ENCODE data around the gene VAC14. TPM values are rescaled to one million over a fixed set of nuclear protein-coding genes. Genes with fewer than 3 reads are reported as not detected.
"Not testable (repeated sequence)": the region's sequence is repeated elsewhere in the genome, so short reads cannot be mapped to it uniquely, and the experiment has no call there.

The VAC14 gene
- total and polyA plus RNA-seq, 4 experiments from 2014 or later, result 30.0 to 41.8 (median 39.2) TPM

DNA sequence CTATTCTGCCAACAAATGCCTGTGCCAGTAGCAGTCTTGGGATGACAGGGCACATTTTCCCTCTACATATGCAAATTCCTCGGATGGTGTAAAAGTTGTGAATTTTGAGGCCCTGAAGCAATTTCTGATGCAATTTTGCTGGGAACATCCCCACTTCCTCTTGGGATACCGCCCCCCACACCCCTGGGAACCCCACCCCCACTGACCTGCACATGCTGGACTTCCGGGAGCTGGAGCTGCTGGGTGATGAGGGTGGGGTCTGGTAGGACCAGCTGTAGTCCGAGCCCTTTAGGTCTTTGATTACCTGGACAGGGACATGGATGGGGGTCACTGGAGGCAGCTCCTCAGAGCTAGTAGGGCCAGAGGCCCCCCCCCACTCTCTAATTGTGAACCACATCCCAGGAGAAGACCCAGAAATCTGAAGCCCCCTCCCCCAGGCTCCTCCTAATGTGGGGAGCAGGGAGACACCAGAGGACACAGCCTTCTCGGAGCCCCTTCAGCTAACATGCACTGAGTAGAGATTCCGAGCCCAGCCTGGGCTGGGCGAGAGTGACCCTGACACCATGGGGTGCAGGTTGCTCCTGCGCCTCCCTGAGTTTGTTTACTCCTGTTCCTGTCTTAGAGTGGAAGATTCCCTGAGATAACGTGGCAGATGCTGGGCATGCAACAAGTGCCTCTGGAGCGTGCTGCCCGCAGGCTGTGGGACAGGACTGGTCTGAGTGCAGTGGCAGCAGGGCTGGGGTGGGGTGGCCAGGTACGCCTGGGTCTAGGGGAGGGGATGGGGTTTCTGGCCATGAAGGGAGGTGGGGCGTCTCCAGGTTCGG, 124.1 kb downstream of the VAC14 start:
- ChIA-PET POLR2A (ENCODE audit: partially characterized antibody) (no interaction called here), CTCF (ENCODE audit: partially characterized antibody) (interaction anchor here (0.5 kb wide), 1 partner anchor 356 kb away, joined by 3 read pairs; no protein-coding TSS in a partner anchor)
- H3K27ac Mint-ChIP-seq, result no peak overlapping the region
- Histone ChIP-seq H3K36me3 (ENCODE audit: insufficient read depth, low read length) (no peaks in the 10 kb centered on the region), H3K4me3 (ENCODE audit: low read length in 2 of 2) (no peak overlapping the region), H3K27ac (ENCODE audit: low read depth, low read length) (no peak overlapping the region), H3K4me1 (ENCODE audit: insufficient read depth, low read length) (no peaks in the 10 kb centered on the region), H3K9me3 (ENCODE audit: control insufficient read depth in 1 of 2, low read length in 2 of 2) (no peaks in the 10 kb centered on the region), H3K27me3 (ENCODE audit: insufficient read depth, low read length) (no peaks in the 10 kb centered on the region)
- peaks cover 0 to 2% (median 0%) of the 10 kb centered on the region in 8 donors for H3K9me3 Mint-ChIP-seq
- H3K36me3 Mint-ChIP-seq, result no peaks in the 10 kb centered on the region
- peaks cover 0 to 1% (median 0%) of the 10 kb centered on the region in 4 donors for H3K4me1 Mint-ChIP-seq
- no peaks in the 10 kb centered on the region for H3K27me3 Mint-ChIP-seq
- H3K4me3 Mint-ChIP-seq, result no peak overlapping the region
- intact Hi-C loops (cut with micrococcal nuclease), result no loop called here
- no peak for DNase-seq

DNA sequence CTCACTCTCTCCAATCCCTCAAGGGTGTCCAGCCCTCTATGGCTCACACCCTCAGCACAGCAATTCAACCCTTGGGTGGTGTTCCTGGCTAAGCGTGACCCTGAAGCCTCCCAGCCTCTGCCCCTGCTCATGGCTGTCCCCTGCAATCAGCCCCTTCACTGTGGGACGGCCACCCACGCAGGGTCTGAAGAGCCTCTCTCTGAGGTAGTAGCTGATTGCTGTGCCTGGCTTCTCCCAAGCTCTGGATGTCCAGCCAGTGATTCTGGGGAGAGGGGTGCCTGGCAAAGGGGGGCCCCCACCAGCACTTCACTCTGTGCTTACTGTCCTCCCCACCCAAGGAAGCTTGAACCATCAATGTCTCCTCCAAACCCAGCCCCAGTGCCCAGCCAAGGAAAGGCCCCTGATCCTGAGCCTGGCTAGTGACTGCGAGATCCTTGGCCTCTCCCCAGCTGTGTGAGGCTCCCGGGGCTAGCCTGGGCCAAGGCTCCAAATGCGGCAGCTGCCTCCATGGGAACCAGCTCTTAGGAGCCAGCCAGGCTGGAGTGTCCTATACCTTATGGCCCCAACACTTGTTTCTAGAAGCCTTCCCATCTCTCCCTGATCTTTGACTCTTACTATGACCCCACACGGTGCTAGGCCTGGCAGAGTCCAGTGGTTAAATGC, 125.0 kb downstream of the VAC14 start:
- Histone ChIP-seq H3K4me3 (ENCODE audit: low read length in 2 of 2) (no peak overlapping the region), H3K9me3 (ENCODE audit: control insufficient read depth in 1 of 2, low read length in 2 of 2) (no peaks in the 10 kb centered on the region), H3K27ac (ENCODE audit: low read depth, low read length) (no peak overlapping the region), H3K27me3 (ENCODE audit: insufficient read depth, low read length) (no peaks in the 10 kb centered on the region), H3K36me3 (ENCODE audit: insufficient read depth, low read length) (no peaks in the 10 kb centered on the region), H3K4me1 (ENCODE audit: insufficient read depth, low read length) (no peaks in the 10 kb centered on the region)
- DNase-seq, result no peak
- POLR2A ChIA-PET (ENCODE audit: partially characterized antibody), result no interaction called here
- intact Hi-C loops (cut with micrococcal nuclease), result no loop called here
- H3K36me3 Mint-ChIP-seq, result no peaks in the 10 kb centered on the region
- peaks cover 0 to 2% (median 0%) of the 10 kb centered on the region in 8 donors for H3K9me3 Mint-ChIP-seq
- no peaks in the 10 kb centered on the region for H3K27me3 Mint-ChIP-seq
- no peak overlapping the region for H3K27ac Mint-ChIP-seq
- peaks cover 0 to 1% (median 0%) of the 10 kb centered on the region in 4 donors for H3K4me1 Mint-ChIP-seq
- CTCF ChIA-PET (ENCODE audit: partially characterized antibody), result interaction anchor here (0.5 kb wide), 1 partner anchor 356 kb away, joined by 3 read pairs; no protein-coding TSS in a partner anchor
- no peak overlapping the region for H3K4me3 Mint-ChIP-seq

DNA sequence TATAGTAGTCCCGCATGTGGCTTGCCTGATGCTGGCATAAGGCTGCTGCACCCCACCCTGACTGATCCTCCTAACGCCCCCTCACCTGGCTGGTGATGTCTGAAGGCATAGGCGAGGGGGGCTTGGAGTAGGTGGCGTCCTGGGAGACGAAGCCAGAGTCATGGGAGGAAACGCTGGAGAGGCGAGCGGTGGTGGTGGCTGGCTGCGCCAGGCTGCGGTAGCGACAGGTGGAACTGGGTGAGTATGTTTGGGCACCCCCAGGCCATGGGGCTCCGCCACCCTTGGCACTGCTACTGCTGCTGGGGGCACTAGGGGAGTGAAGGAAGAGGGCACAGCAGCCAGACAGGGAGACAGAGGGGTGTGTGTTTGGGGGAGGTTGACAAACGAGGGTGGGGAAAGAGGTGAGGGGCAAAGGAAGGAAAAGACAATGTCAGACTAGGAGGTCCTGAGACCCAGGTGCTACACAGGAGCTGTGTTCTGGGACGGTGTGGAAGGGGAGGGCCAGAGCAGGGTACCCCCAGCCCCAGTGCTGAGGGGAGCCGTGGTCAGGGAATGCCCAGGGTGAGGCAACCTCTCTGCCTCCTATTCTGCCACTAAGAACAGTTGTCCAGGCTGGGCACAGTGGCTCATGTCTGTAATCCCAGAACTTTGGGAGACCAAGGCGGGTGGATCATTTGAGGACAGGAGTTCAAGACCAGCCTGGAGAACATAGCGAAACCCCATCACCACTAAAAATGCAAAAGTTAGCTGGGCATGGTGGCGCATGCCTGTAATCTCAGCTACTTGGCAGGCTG, 126.5 kb downstream of the VAC14 start:
- intact Hi-C loops (cut with micrococcal nuclease), result no loop called here
- CTCF ChIA-PET (ENCODE audit: partially characterized antibody), result no interaction called here
- H3K4me3 Mint-ChIP-seq, result no peak overlapping the region

DNA sequence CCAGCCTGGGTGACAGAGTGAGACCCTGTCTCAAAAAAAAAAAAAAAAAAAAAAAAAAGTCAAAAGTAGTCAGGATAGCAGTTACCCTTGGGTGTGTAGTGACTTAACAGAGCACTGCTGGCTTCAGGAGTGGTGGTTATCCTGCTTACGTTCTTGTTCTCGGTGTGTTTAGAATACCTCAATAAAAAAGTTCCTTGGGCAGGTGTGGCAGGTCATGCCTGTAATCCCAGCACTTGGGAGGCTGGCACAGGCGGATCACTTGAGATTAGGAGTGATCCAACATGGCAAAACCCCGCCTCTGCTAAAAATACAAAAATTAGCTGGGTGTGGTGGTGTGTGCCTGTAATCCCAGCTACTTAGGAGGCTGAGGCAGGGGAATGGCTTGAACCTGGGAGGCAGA, 130.0 kb downstream of the VAC14 start:
- intact Hi-C loops (cut with micrococcal nuclease), result not testable (repeated sequence)

More for the DNA sequence above, 126.5 kb downstream of the VAC14 start:
- Histone ChIP-seq H3K4me1 (ENCODE audit: insufficient read depth, low read length) (no peaks in the 10 kb centered on the region), H3K9me3 (ENCODE audit: control insufficient read depth in 1 of 2, low read length in 2 of 2) (no peaks in the 10 kb centered on the region), H3K27me3 (ENCODE audit: insufficient read depth, low read length) (no peaks in the 10 kb centered on the region), H3K27ac (ENCODE audit: low read depth, low read length) (no peak overlapping the region), H3K4me3 (ENCODE audit: low read length in 2 of 2) (no peak overlapping the region), H3K36me3 (ENCODE audit: insufficient read depth, low read length) (no peaks in the 10 kb centered on the region)
- DNase-seq, result no peak
- peaks cover 0 to 1% (median 0%) of the 10 kb centered on the region in 4 donors for H3K4me1 Mint-ChIP-seq
- peaks cover 0 to 1% (median 0%) of the 10 kb centered on the region in 8 donors for H3K9me3 Mint-ChIP-seq
- POLR2A ChIA-PET (ENCODE audit: partially characterized antibody), result no interaction called here
- no peaks in the 10 kb centered on the region for H3K36me3 Mint-ChIP-seq
- no peaks in the 10 kb centered on the region for H3K27me3 Mint-ChIP-seq
- peak overlapping the region in 1 of 7 donors; percentile 5 for H3K27ac Mint-ChIP-seq

DNA sequence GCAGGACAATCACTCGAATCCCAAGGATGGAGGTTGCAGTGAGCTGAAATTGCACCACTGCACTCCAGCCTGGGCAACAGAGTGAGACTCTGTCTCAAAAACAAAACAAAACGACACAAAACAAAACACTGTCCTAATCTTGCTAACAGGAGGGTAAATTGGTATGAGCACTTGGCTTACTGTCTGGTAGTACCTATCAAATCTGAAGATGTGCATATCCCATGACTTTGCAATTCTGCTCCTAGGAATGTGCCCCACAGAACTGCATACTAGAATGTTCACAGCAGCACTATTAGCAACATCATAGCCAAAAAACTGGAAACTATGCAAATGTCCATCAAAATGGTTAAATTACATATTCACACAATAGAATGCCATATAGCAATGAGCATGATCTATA, 130.8 kb downstream of the VAC14 start:
- ChIA-PET CTCF (ENCODE audit: partially characterized antibody) (no interaction called here), POLR2A (ENCODE audit: partially characterized antibody) (no interaction called here)
- Mint-ChIP-seq H3K27ac (peak overlapping the region in 1 of 7 donors; percentile 36), H3K4me1 (no peaks in the 10 kb centered on the region), H3K4me3 (no peak overlapping the region), H3K27me3 (no peaks in the 10 kb centered on the region), H3K36me3 (peaks cover 0 to 19% of the 10 kb centered on the region in 2 donors), H3K9me3 (peaks cover 0 to 1% (median 0%) of the 10 kb centered on the region in 8 donors)
- Histone ChIP-seq H3K4me3 (ENCODE audit: low read length in 2 of 2) (no peak overlapping the region), H3K9me3 (ENCODE audit: control insufficient read depth in 1 of 2, low read length in 2 of 2) (no peaks in the 10 kb centered on the region), H3K36me3 (ENCODE audit: insufficient read depth, low read length) (no peaks in the 10 kb centered on the region), H3K27me3 (ENCODE audit: insufficient read depth, low read length) (no peaks in the 10 kb centered on the region), H3K4me1 (ENCODE audit: insufficient read depth, low read length) (no peaks in the 10 kb centered on the region), H3K27ac (ENCODE audit: low read depth, low read length) (no peak overlapping the region)
- DNase-seq, result no peak
- intact Hi-C loops (cut with micrococcal nuclease), result no loop called here

More for the DNA sequence above, 130.0 kb downstream of the VAC14 start:
- POLR2A ChIA-PET (ENCODE audit: partially characterized antibody); H3K4me3 Mint-ChIP-seq; H3K4me1 ChIP-seq (ENCODE audit: insufficient read depth, low read length); H3K36me3 ChIP-seq (ENCODE audit: insufficient read depth, low read length); H3K27me3 ChIP-seq (ENCODE audit: insufficient read depth, low read length); H3K9me3 ChIP-seq (ENCODE audit: control insufficient read depth in 1 of 2, low read length in 2 of 2); H3K27ac Mint-ChIP-seq; H3K4me3 ChIP-seq (ENCODE audit: low read length in 2 of 2); H3K9me3 Mint-ChIP-seq; H3K27me3 Mint-ChIP-seq; H3K27ac ChIP-seq (ENCODE audit: low read depth, low read length); DNase-seq; H3K4me1 Mint-ChIP-seq; CTCF ChIA-PET (ENCODE audit: partially characterized antibody): not testable (repeated sequence)
- peaks cover 0 to 14% of the 10 kb centered on the region in 2 donors for H3K36me3 Mint-ChIP-seq

DNA sequence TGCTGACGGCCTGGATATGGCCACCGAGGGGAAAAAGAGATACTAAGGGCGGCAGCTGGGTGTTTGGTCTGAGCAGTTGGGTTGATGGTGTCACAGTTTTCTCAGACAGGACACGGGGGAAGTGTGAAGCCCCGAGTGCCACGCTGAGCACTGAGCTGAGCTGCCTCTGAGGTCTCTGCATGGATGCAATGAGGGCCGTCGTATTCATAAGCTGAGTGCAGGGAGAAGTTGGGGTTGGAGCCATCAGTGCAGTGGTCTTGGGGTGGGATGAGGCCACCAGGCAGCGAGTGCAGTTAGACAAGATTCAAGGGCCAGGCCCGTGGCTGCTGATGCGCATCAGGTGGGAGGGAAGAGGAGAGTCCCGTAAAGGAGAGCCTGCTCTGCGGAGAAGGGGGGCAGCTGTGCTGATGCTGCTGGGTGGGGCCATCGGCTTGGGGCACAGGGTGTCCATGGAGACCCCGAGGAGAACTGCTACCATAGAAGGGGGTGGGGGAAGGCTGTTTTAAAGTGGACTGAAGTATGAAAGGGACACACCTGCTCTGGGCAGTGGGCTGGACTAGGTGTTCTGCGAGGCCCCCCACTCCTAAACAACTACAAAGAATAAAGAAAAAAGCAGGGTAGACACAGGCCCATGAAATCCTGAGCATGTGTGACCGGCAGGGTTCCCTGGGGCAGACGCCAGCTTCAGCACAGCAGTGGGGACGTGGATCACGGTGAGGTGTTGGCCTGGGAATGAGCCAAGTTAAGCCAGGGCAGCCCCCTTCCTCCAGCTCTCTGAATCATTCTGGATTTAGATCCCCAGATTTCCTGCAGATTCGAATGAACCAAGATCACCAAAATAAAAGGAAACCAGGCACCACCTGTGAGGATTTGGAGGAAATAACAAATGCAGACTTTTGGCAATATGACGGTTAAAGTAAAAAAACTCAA, 134.9 kb downstream of the VAC14 start:
- no peaks in the 10 kb centered on the region for H3K27me3 ChIP-seq (ENCODE audit: insufficient read depth, low read length)
- no peaks in the 10 kb centered on the region for H3K9me3 ChIP-seq (ENCODE audit: control insufficient read depth in 1 of 2, low read length in 2 of 2)
- CTCF ChIA-PET (ENCODE audit: partially characterized antibody), result no interaction called here
- H3K27me3 Mint-ChIP-seq, result no peaks in the 10 kb centered on the region
- intact Hi-C loops (cut with micrococcal nuclease), result no loop called here
- H3K27ac Mint-ChIP-seq, result peak overlapping the region in 1 of 7 donors; percentile 35
- H3K4me3 ChIP-seq (ENCODE audit: low read length in 2 of 2), result no peak overlapping the region
- no peaks in the 10 kb centered on the region for H3K4me1 Mint-ChIP-seq
- no peak overlapping the region for H3K27ac ChIP-seq (ENCODE audit: low read depth, low read length)
- POLR2A ChIA-PET (ENCODE audit: partially characterized antibody), result no interaction called here
- no peak overlapping the region for H3K4me3 Mint-ChIP-seq
- no peaks in the 10 kb centered on the region for H3K4me1 ChIP-seq (ENCODE audit: insufficient read depth, low read length)
- H3K36me3 ChIP-seq (ENCODE audit: insufficient read depth, low read length), result no peaks in the 10 kb centered on the region
- peaks cover 0 to 19% of the 10 kb centered on the region in 2 donors for H3K36me3 Mint-ChIP-seq
- peaks cover 0 to 1% (median 0%) of the 10 kb centered on the region in 8 donors for H3K9me3 Mint-ChIP-seq
- DNase-seq, result no peak
